Measurements from ENCODE around the gene ZNF324. TPM values are rescaled to one million over a fixed set of nuclear protein-coding genes. Genes with fewer than 3 reads are reported as not detected.

Gene ZNF324
- total RNA-seq, 1 experiment from 2014 or later, result 8.1 TPM

DNA sequence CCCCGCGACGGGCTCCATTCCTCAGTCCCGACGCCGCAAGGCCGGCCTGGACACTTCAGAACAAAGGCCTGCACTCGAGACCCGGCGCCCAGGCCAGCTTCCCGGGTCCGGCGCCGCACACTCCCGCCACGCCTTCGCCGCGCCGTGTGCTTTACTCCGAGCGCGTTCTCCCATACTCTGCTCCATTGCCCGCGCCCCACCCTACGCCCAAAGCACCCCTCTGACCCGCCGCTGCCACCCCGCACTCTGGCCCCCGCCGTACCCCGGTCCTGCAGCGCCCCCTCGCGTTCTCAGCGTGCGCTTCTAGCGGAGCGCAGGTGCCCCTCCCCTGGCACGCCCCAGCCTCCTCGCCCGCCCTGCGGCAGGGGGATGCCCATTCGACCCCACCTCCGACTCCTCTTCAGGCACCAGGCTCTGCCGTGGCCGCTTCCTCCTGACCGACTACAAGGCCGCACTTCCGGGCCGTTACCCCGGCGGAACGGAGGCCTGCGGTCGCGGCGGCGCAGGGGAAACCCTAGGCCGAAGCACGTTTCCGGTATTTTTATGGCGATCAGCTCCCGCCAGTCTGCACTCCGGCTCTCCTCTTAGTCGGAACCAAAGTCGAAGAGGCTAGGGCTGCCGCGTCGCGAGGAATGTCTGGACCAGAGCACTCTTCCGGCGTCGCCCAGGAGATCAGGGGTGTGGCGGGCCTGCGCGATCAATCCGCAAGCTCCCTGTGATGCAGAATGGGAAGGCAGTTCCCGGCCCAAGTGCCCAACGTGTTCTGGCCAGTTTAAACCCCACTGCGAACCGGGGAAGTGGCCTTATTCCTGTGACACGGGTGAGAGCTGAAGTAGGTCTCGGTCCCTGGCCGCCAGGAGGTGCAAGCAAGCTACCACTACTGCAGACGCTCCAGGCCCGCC is 52.7 kb downstream of the ZNF324 start, which contains the start of gene ZBTB45:
Gene ZBTB45 (minus strand): TSS at position 456 of the 902 bp plus-strand sequence. CDS start 2,137 bp downstream, outside the sequence.
- Histone ChIP-seq H3K9me2 (ENCODE audit: insufficient read depth) (no peaks in the 10 kb centered on the region), H3K79me2 (ENCODE audit: low read depth) (peaks cover 18% of the 10 kb centered on the region), H3K27me3 (ENCODE audit: insufficient read depth, low read depth) (no peaks in the 10 kb centered on the region), H3K36me3 (ENCODE audit: low read depth) (no peaks in the 10 kb centered on the region), H2AFZ (peak within 1 kb of the TSS; percentile 92), H3K27ac (peak within 1 kb of the TSS; percentile 68), H3K4me1 (replicated peaks; ENCODE audit: insufficient read depth) (peaks cover 10% of the 10 kb centered on the region), H3K4me2 (peak within 1 kb of the TSS; percentile 95), H3K9me3 (ENCODE audit: insufficient read depth, low read depth) (no peaks in the 10 kb centered on the region), H3F3A (ENCODE audit: insufficient read depth, low read depth) (peaks cover 14% of the 10 kb centered on the region; the same call in 1 of the 2 replicates), H4K20me1 (ENCODE audit: insufficient read depth) (no peaks in the 10 kb centered on the region), H3K4me3 (peak within 1 kb of the TSS; percentile 83)
- DNase-seq, result peak; percentile 83 to 92
- BruUV-seq (replicated peaks), result no TSS peak
- intact Hi-C loops (cut with micrococcal nuclease; ENCODE audit: unreplicated experiment), result loop anchor here (1.0 to 5.0 kb wide), 7 partner anchors 43 to 1417 kb away; partner anchors contain the start of genes ZNF274, ZNF446, ZNF544 and ZSCAN22
- ChIA-PET POLR2A (ENCODE audit: unreplicated experiment) (interaction anchor here (0.7 to 1.4 kb wide), 3 partner anchors 35 to 157 kb away, joined by 3 to 8 read pairs (median 3); partner anchors contain the start of genes CHMP2A and ZNF497), CTCF (interaction anchor here (0.6 to 1.6 kb wide), 4 partner anchors 193 to 1415 kb away, joined by 3 to 6 read pairs (median 4); partner anchors contain the start of gene ZSCAN22)
- TF ChIP-seq, protein P1, sequence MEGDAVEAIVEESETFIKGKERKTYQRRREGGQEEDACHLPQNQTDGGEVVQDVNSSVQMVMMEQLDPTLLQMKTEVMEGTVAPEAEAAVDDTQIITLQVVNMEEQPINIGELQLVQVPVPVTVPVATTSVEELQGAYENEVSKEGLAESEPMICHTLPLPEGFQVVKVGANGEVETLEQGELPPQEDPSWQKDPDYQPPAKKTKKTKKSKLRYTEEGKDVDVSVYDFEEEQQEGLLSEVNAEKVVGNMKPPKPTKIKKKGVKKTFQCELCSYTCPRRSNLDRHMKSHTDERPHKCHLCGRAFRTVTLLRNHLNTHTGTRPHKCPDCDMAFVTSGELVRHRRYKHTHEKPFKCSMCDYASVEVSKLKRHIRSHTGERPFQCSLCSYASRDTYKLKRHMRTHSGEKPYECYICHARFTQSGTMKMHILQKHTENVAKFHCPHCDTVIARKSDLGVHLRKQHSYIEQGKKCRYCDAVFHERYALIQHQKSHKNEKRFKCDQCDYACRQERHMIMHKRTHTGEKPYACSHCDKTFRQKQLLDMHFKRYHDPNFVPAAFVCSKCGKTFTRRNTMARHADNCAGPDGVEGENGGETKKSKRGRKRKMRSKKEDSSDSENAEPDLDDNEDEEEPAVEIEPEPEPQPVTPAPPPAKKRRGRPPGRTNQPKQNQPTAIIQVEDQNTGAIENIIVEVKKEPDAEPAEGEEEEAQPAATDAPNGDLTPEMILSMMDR (conservative IDR thresholded peaks at IDR 0.05), result peak; percentile 67
- TF ChIP-seq EZH2 (IDR thresholded peaks at IDR 0.05; ENCODE audit: low read depth), result no peak

DNA sequence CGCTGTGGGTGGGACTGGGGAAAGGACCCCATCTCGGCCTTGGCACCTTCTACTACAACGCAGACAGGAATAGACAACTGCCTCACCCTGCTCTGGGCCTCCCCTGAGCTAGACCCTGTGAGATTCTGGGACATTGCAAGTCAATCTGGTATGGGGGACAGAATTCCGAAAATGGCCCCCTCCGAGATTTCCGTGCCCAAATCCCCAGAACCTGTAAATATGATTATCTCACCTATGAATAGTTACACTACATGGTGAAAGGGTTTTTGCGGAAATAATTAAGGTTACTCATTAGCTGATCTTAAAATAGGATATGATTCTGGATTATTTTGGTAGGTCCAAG is 53.3 kb downstream of the ZNF324 start:
- ChIA-PET POLR2A (ENCODE audit: unreplicated experiment) (interaction anchor here (0.7 to 1.4 kb wide), 3 partner anchors 35 to 157 kb away, joined by 3 to 8 read pairs (median 3); partner anchors contain the start of genes CHMP2A and ZNF497), CTCF (interaction anchor here (0.6 to 1.6 kb wide), 2 partner anchors 194 to 1416 kb away, joined by 4 read pairs; partner anchors contain the start of gene ZSCAN22)
- no peak for DNase-seq
- Histone ChIP-seq H3K79me2 (ENCODE audit: low read depth) (peaks cover 18% of the 10 kb centered on the region), H3K4me2 (peak overlapping the region; percentile 95), H4K20me1 (ENCODE audit: insufficient read depth) (no peaks in the 10 kb centered on the region), H3K27me3 (ENCODE audit: insufficient read depth, low read depth) (no peaks in the 10 kb centered on the region), H3K4me3 (peak overlapping the region; percentile 83), H3K36me3 (ENCODE audit: low read depth) (no peaks in the 10 kb centered on the region), H3K4me1 (replicated peaks; ENCODE audit: insufficient read depth) (peaks cover 10% of the 10 kb centered on the region), H2AFZ (peak overlapping the region; percentile 92), H3K9me2 (ENCODE audit: insufficient read depth) (no peaks in the 10 kb centered on the region), H3K27ac (peak overlapping the region; percentile 68), H3F3A (ENCODE audit: insufficient read depth, low read depth) (peaks cover 14% of the 10 kb centered on the region; the same call in 1 of the 2 replicates), H3K9me3 (ENCODE audit: insufficient read depth, low read depth) (no peaks in the 10 kb centered on the region)
- intact Hi-C loops (cut with micrococcal nuclease; ENCODE audit: unreplicated experiment), result loop anchor here (2.0 kb wide), 1 partner anchor 301 kb away; no protein-coding TSS in a partner anchor
- TF ChIP-seq EZH2 (IDR thresholded peaks at IDR 0.05; ENCODE audit: low read depth), result no peak
- TF ChIP-seq, protein P1 (conservative IDR thresholded peaks at IDR 0.05), result no peak
- BruUV-seq (replicated peaks), result TSS peak; percentile 86

DNA sequence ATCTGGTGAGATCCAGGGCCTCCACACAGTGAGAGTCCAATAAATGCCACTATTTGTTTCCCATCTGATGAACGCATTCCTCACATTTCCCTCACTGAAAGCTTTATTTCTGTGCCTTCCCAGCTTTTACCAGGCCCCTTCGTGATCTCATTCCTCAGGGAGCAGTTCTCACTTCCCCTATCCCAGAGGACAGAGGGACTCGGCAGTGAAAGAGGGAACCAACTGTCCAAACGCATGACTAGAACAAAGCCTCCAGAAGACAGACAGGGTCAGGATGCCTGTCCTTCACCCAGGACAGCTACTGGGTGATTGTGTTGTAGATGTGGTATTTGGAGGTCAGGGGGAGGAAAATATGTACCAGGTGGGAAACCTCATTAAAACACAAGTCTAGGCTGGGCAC is 54.8 kb downstream of the ZNF324 start:
- no peaks in the 10 kb centered on the region for H3K27me3 ChIP-seq (ENCODE audit: insufficient read depth, low read depth)
- no peak overlapping the region for H3K27ac ChIP-seq
- no peaks in the 10 kb centered on the region for H3K9me2 ChIP-seq (ENCODE audit: insufficient read depth)
- TF ChIP-seq, protein P1 (conservative IDR thresholded peaks at IDR 0.05), result no peak
- no peak for TF ChIP-seq EZH2 (IDR thresholded peaks at IDR 0.05; ENCODE audit: low read depth)
- peaks cover 10% of the 10 kb centered on the region for H3K4me1 ChIP-seq (replicated peaks; ENCODE audit: insufficient read depth)
- no TSS peak for BruUV-seq (replicated peaks)
- peaks cover 18% of the 10 kb centered on the region for H3K79me2 ChIP-seq (ENCODE audit: low read depth)
- ChIA-PET POLR2A (ENCODE audit: unreplicated experiment) (no interaction called here), CTCF (no interaction called here)
- no peak for DNase-seq
- H2AFZ ChIP-seq, result no peak overlapping the region
- peaks cover 14% of the 10 kb centered on the region; the same call in 1 of the 2 replicates for H3F3A ChIP-seq (ENCODE audit: insufficient read depth, low read depth)
- H3K36me3 ChIP-seq (ENCODE audit: low read depth), result no peaks in the 10 kb centered on the region
- no peak overlapping the region for H3K4me2 ChIP-seq
- no peaks in the 10 kb centered on the region for H3K9me3 ChIP-seq (ENCODE audit: insufficient read depth, low read depth)
- intact Hi-C loops (cut with micrococcal nuclease; ENCODE audit: unreplicated experiment), result loop anchor here (2.0 kb wide), 1 partner anchor 303 kb away; no protein-coding TSS in a partner anchor
- H4K20me1 ChIP-seq (ENCODE audit: insufficient read depth), result no peaks in the 10 kb centered on the region
- H3K4me3 ChIP-seq, result no peak overlapping the region

Data from PC-9 (cell line).